ENCODE data around the gene TMEM117.

DNA sequence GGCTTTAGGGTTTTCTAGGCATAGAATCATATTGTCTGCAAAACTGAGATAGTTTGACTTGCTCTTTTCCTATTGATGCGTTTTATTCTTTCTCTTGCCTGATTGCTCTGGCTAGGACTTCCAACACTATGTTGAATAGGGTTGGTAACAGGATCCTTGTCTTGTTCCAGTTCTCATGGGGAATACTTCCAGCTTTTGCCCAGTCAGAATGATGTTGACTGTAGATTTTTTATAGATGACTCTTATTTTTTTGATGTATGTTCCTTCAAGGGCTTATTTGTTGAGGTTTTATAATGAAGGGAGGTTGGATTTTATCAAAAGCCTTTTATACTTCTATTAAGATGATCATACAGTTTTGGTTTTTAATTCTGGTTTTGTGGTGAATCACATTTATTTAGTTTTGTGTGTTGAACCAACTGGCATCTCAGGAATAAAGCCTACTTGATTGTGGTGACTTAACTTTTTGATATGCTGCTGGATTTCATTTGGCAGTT, 478.2 kb downstream of the TMEM117 start:
- TF ChIP-seq POLR2AphosphoS5 (IDR thresholded peaks at IDR 0.05) (no peak), POLR2A (IDR thresholded peaks at IDR 0.05) (no peak), EP300 (IDR thresholded peaks at IDR 0.05) (no peak)
- TF ChIP-seq, protein P1, sequence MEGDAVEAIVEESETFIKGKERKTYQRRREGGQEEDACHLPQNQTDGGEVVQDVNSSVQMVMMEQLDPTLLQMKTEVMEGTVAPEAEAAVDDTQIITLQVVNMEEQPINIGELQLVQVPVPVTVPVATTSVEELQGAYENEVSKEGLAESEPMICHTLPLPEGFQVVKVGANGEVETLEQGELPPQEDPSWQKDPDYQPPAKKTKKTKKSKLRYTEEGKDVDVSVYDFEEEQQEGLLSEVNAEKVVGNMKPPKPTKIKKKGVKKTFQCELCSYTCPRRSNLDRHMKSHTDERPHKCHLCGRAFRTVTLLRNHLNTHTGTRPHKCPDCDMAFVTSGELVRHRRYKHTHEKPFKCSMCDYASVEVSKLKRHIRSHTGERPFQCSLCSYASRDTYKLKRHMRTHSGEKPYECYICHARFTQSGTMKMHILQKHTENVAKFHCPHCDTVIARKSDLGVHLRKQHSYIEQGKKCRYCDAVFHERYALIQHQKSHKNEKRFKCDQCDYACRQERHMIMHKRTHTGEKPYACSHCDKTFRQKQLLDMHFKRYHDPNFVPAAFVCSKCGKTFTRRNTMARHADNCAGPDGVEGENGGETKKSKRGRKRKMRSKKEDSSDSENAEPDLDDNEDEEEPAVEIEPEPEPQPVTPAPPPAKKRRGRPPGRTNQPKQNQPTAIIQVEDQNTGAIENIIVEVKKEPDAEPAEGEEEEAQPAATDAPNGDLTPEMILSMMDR (IDR thresholded peaks at IDR 0.05) = no peak

All from stomach (tissue), 4 donors.